H9 (cell line): Measurements from ENCODE around the gene DENND4B. TPM values are rescaled to one million over a fixed set of nuclear protein-coding genes. Genes with fewer than 3 reads are reported as not detected.
A peak's percentile ranks its signal among the peaks of the same experiment; 100 is the strongest.

Experiments used
- DNase-seq: peaks from one replicate; pipeline ENCODE4 v3.0.0-alpha.2; 2017
- H2AFZ ChIP-seq: one replicate; pipeline ENCODE4 v1.6.1; 2013; ENCODE audit warnings: mild to moderate bottlenecking, low read length, control low read depth, moderate library complexity
- H2AK5ac ChIP-seq: 2 replicates; pipeline ENCODE4 v1.6.1; 2013; ENCODE audit warnings: low read length, control low read depth, mixed read lengths; ENCODE audit not compliant: insufficient read length
- H2BK120ac ChIP-seq: one replicate; pipeline ENCODE4 v1.6.1; 2013; ENCODE audit warnings: low read depth, mild to moderate bottlenecking, low read length, control low read depth, inconsistent platforms; ENCODE audit not compliant: poor library complexity, severe bottlenecking
- H2BK12ac ChIP-seq: 2 replicates; pipeline ENCODE4 v1.6.1; 2013; ENCODE audit warnings: low read length, control low read depth, mixed read lengths, low read depth; ENCODE audit not compliant: insufficient read length
- H2BK15ac ChIP-seq: 2 replicates; pipeline ENCODE4 v1.6.1; 2013; ENCODE audit warnings: low read depth, low read length, control low read depth
- H2BK20ac ChIP-seq: one replicate; pipeline ENCODE4 v1.6.1; 2013; ENCODE audit warnings: low read depth, mild to moderate bottlenecking, low read length, control low read depth, inconsistent platforms; ENCODE audit not compliant: poor library complexity, severe bottlenecking
- H2BK5ac ChIP-seq: 2 replicates; pipeline ENCODE4 v1.6.1; 2013; ENCODE audit warnings: low read length, control low read depth, mixed read lengths; ENCODE audit not compliant: insufficient read length
- H3K14ac ChIP-seq: 2 replicates; pipeline ENCODE4 v1.6.1; 2013; ENCODE audit warnings: low read length, control low read depth; ENCODE audit not compliant: insufficient read depth
- H3K18ac ChIP-seq: 2 replicates; pipeline ENCODE4 v1.6.1; 2013; ENCODE audit warnings: low read depth, mild to moderate bottlenecking, mixed read lengths, low read length, control low read depth; ENCODE audit not compliant: insufficient read length
- H3K23ac ChIP-seq: 2 replicates; pipeline ENCODE4 v1.6.1; 2013; ENCODE audit warnings: low read length, control low read depth, mixed read lengths, low read depth; ENCODE audit not compliant: insufficient read length
- H3K23me2 ChIP-seq: 2 replicates; pipeline ENCODE4 v1.6.1; 2013; ENCODE audit warnings: low read depth, mild to moderate bottlenecking, mixed read lengths, low read length, control low read depth; ENCODE audit not compliant: insufficient read length, poor library complexity, severe bottlenecking
- H3K27ac ChIP-seq: 2 replicates; pipeline ENCODE4 v1.5.1; 2013; ENCODE audit warnings: low read length, control low read depth, mixed read lengths, low read depth; ENCODE audit not compliant: insufficient read length
- H3K27me3 ChIP-seq: 2 replicates; pipeline ENCODE4 v1.6.1; 2013; ENCODE audit warnings: low read length, control low read depth, inconsistent platforms; ENCODE audit not compliant: insufficient read depth
- H3K4ac ChIP-seq: 2 replicates; pipeline ENCODE4 v1.6.1; 2013; ENCODE audit warnings: low read depth, mild to moderate bottlenecking, control low read depth, inconsistent platforms, low read length, moderate library complexity
- H3K4me1 ChIP-seq: 2 replicates; pipeline ENCODE4 v1.6.1; 2013; ENCODE audit warnings: low read length, control low read depth, inconsistent platforms; ENCODE audit not compliant: insufficient read depth
- H3K4me2 ChIP-seq: 2 replicates; pipeline ENCODE4 v1.6.1; 2013; ENCODE audit warnings: low read length, control low read depth, mixed read lengths; ENCODE audit not compliant: insufficient read length, insufficient read depth
- H3K56ac ChIP-seq: 2 replicates; pipeline ENCODE4 v1.6.1; 2013; ENCODE audit warnings: low read depth, mild to moderate bottlenecking, mixed read lengths, low read length, control low read depth; ENCODE audit not compliant: insufficient read length
- H3K79me1 ChIP-seq: 2 replicates; pipeline ENCODE4 v1.6.1; 2013; ENCODE audit warnings: low read depth, mild to moderate bottlenecking, moderate library complexity, low read length, control low read depth, inconsistent platforms; ENCODE audit not compliant: insufficient read depth, poor library complexity, severe bottlenecking
- H3K79me2 ChIP-seq: 2 replicates; pipeline ENCODE4 v1.6.1; 2013; ENCODE audit warnings: low read length, control low read depth, inconsistent platforms; ENCODE audit not compliant: insufficient read depth
- H3K9ac ChIP-seq: 2 replicates; pipeline ENCODE4 v1.6.1; 2013; ENCODE audit warnings: low read length, control low read depth, mixed read lengths; ENCODE audit not compliant: insufficient read length; ENCODE audit errors: extremely low read depth
- H3K9me3 ChIP-seq: one replicate; pipeline ENCODE4 v1.6.1; 2013; ENCODE audit warnings: low read depth, low read length, inconsistent platforms; ENCODE audit not compliant: control insufficient read depth
- H3T11ph ChIP-seq: one replicate; pipeline ENCODE4 v1.6.1; 2013; ENCODE audit warnings: mild to moderate bottlenecking, low read length, control low read depth, inconsistent platforms
- H4K20me1 ChIP-seq: one replicate; pipeline ENCODE4 v1.6.1; 2013; ENCODE audit not compliant: control insufficient read depth, insufficient read length, insufficient read depth
- H4K5ac ChIP-seq: 2 replicates; pipeline ENCODE4 v1.6.1; 2013; ENCODE audit warnings: low read depth, mild to moderate bottlenecking, mixed read lengths, low read length, control low read depth; ENCODE audit not compliant: insufficient read length
- H4K8ac ChIP-seq: replicated peaks from 2 replicates; pipeline ENCODE4 v1.6.1; 2013; ENCODE audit warnings: low read length, control low read depth, mixed read lengths, low read depth; ENCODE audit not compliant: insufficient read length
- H4K91ac ChIP-seq: 2 replicates; pipeline ENCODE4 v1.6.1; 2013; ENCODE audit warnings: low read depth, mild to moderate bottlenecking, moderate library complexity, mixed read lengths, low read length, control low read depth; ENCODE audit not compliant: insufficient read length
- H3K27ac Mint-ChIP-seq, 3 experiments: 2 replicates in 2 of 3; 3 replicates in 1 of 3; pipeline ENCODE4 v1.8.0; 2020 to 2021; ENCODE audit warnings: mixed read lengths in 3 of 3, mild to moderate bottlenecking in 1 of 3, moderate library complexity in 1 of 3
- H3K27me3 Mint-ChIP-seq: 2 replicates; pipeline ENCODE4 v1.8.0; 2021; ENCODE audit warnings: low read depth, mild to moderate bottlenecking, moderate library complexity, mixed read lengths
- H3K36me3 Mint-ChIP-seq, 3 experiments: 2 replicates in 2 of 3; 3 replicates in 1 of 3; pipeline ENCODE4 v1.8.0; 2020 to 2021; ENCODE audit warnings: low read depth in 3 of 3, mixed read lengths in 3 of 3; ENCODE audit not compliant: insufficient read depth in 1 of 3
- H3K4me1 Mint-ChIP-seq, 2 experiments: 2 replicates each; pipeline ENCODE4 v1.8.0; 2020; ENCODE audit warnings: mixed read lengths in 2 of 2
- H3K4me3 Mint-ChIP-seq, 2 experiments: 2 replicates in 1 of 2; 3 replicates in 1 of 2; pipeline ENCODE4 v1.8.0; 2020 to 2021; ENCODE audit warnings: mild to moderate bottlenecking in 2 of 2, mixed read lengths in 2 of 2, moderate library complexity in 1 of 2
- H3K9me3 Mint-ChIP-seq, 2 experiments: 2 replicates in 1 of 2; 3 replicates in 1 of 2; pipeline ENCODE4 v1.8.0; 2020; ENCODE audit warnings: mild to moderate bottlenecking in 2 of 2, mixed read lengths in 2 of 2, moderate library complexity in 1 of 2
- WGBS: extraction: QIAGEN DNeasy Blood & Tissue Kit; methylation state at CpG from one replicate; pipeline ENCODE4 v1.1.7; 2013; ENCODE audit warnings: missing lambda C conversion rate, low lambda C conversion rate, mixed read lengths; ENCODE audit not compliant: insufficient read length; ENCODE audit errors: extremely low coverage; 5-methylcytosine and 5-hydroxymethylcytosine counted together
- total RNA-seq: library from RNA; stranded (reverse); gene quantifications from 2 replicates; pipeline ENCODE4 v1.2.1, GENCODE V29; 2021
- TF ChIP-seq, protein P1 (sequence below): fragments of 200-600 bp; sonication (generic); conservative IDR thresholded peaks from 3 replicates; pipeline ENCODE4 v1.8.0; 2021; ENCODE audit warnings: antibody characterized with exemption, mild to moderate bottlenecking

Gene DENND4B
- total RNA-seq, 1 experiment from 2014 or later = 84.6 TPM

DNA sequence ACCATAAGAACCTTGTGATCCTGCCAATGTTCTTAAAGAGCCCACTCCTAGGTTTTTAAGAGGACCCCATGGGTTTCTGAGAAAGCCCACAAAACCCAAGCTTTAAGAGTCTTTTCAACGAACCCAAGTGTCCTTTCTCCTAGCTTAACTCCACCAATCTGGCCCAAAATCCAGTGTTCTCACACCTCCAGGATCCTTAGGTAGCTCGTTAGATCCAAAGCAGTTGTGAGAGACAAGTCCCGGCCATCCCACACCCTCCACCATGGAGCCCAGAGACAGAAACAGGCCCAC lies 1.7 kb downstream of the DENND4B start:
- Histone ChIP-seq H3K9ac (no peak overlapping the region), H2AFZ (no peak overlapping the region), H3K4me2 (peak overlapping the region; percentile 52), H2BK15ac (no peak overlapping the region), H3K27me3 (no peaks in the 10 kb centered on the region), H3K18ac (no peak overlapping the region), H2BK20ac (no peak overlapping the region), H4K8ac (no peak overlapping the region), H3K4me1 (no peaks in the 10 kb centered on the region; the same call in 1 of the 2 replicates), H2BK120ac (no peak overlapping the region), H3K23me2 (peaks cover 5% of the 10 kb centered on the region), H3K79me2 (no peaks in the 10 kb centered on the region), H3K23ac (no peak overlapping the region), H3K4ac (no peak overlapping the region), H2BK5ac (no peak overlapping the region), H4K91ac (no peak overlapping the region), H2BK12ac (no peak overlapping the region), H3K9me3 (no peaks in the 10 kb centered on the region), H3K14ac (no peak overlapping the region), H3K27ac (no peak overlapping the region), H3K56ac (no peak overlapping the region), H2AK5ac (no peak overlapping the region), H3T11ph (no peak overlapping the region), H3K79me1 (peaks cover 3% of the 10 kb centered on the region), H4K20me1 (no peaks in the 10 kb centered on the region), H4K5ac (no peak overlapping the region)
- DNase-seq = no peak
- TF ChIP-seq, protein P1, sequence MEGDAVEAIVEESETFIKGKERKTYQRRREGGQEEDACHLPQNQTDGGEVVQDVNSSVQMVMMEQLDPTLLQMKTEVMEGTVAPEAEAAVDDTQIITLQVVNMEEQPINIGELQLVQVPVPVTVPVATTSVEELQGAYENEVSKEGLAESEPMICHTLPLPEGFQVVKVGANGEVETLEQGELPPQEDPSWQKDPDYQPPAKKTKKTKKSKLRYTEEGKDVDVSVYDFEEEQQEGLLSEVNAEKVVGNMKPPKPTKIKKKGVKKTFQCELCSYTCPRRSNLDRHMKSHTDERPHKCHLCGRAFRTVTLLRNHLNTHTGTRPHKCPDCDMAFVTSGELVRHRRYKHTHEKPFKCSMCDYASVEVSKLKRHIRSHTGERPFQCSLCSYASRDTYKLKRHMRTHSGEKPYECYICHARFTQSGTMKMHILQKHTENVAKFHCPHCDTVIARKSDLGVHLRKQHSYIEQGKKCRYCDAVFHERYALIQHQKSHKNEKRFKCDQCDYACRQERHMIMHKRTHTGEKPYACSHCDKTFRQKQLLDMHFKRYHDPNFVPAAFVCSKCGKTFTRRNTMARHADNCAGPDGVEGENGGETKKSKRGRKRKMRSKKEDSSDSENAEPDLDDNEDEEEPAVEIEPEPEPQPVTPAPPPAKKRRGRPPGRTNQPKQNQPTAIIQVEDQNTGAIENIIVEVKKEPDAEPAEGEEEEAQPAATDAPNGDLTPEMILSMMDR = no peak
- 0 out of 7 replicates have a peak overlapping the region, but pooled peaks of 1 of the 3 experiments have one; percentile 9 for H3K27ac Mint-ChIP-seq
- no peaks in the 10 kb centered on the region for H3K9me3 Mint-ChIP-seq
- no peaks in the 10 kb centered on the region for H3K27me3 Mint-ChIP-seq
- no CpG with 5 or more reads among the region's 3 CpGs for WGBS
- H3K36me3 Mint-ChIP-seq = peaks cover 14 to 55% (median 38%) of the 10 kb centered on the region in 3 experiments
- peak overlapping the region; percentile 82 to 93; a peak in 4 of 5 replicates for H3K4me3 Mint-ChIP-seq
- peaks cover 10 to 17% of the 10 kb centered on the region in 2 experiments for H3K4me1 Mint-ChIP-seq
